ENCODE results near the gene MTNR1A. TPM values are rescaled to one million over a fixed set of nuclear protein-coding genes. Genes with fewer than 3 reads are reported as not detected.

Gene MTNR1A
- total and polyA plus RNA-seq, 2 donors (not counting 3 experiments of a cell fraction or from before 2014, with no cell fraction given): not detected

DNA sequence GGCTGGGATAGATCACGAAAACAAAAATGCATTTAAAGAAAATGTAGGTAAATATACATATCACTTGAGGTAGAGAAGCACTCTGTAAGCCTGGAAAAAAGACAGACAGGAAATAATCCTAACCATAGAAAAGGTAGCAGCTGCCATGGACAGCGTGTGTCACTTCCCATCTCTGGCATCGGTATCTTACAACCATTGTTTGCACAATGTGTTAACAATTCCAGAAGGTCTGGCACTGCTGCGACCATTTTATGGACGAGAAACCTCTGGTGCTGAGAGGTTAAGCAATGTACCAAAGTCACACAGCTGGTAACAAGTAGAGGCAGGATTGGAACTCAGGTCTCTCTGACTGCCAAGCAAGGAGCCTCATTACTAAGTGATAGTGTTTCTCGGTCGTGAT, 1.7 kb upstream of the MTNR1A start:
- ChIA-PET CTCF (no interaction called here), POLR2A (no interaction called here)
- no peak overlapping the region for H3K27ac ChIP-seq (ENCODE audit: insufficient read depth, low read depth, low read length)
- no peak for TF ChIP-seq POLR2A (IDR thresholded peaks at IDR 0.05; ENCODE audit: low read depth, low read length)
- TF ChIP-seq POLR2AphosphoS5 (IDR thresholded peaks at IDR 0.05; ENCODE audit: insufficient read depth, low read depth, low read length): no peak
- TF ChIP-seq, protein P1, sequence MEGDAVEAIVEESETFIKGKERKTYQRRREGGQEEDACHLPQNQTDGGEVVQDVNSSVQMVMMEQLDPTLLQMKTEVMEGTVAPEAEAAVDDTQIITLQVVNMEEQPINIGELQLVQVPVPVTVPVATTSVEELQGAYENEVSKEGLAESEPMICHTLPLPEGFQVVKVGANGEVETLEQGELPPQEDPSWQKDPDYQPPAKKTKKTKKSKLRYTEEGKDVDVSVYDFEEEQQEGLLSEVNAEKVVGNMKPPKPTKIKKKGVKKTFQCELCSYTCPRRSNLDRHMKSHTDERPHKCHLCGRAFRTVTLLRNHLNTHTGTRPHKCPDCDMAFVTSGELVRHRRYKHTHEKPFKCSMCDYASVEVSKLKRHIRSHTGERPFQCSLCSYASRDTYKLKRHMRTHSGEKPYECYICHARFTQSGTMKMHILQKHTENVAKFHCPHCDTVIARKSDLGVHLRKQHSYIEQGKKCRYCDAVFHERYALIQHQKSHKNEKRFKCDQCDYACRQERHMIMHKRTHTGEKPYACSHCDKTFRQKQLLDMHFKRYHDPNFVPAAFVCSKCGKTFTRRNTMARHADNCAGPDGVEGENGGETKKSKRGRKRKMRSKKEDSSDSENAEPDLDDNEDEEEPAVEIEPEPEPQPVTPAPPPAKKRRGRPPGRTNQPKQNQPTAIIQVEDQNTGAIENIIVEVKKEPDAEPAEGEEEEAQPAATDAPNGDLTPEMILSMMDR (IDR thresholded peaks at IDR 0.05; ENCODE audit: extremely low read depth in 1 of 2, insufficient read depth in 1 of 2, low read depth in 1 of 2, low read length in 2 of 2): no peak
- TF ChIP-seq, protein P2, sequence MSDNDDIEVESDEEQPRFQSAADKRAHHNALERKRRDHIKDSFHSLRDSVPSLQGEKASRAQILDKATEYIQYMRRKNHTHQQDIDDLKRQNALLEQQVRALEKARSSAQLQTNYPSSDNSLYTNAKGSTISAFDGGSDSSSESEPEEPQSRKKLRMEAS (IDR thresholded peaks at IDR 0.05; ENCODE audit: insufficient read depth, insufficient read length): no peak
- TF ChIP-seq MYC (IDR thresholded peaks at IDR 0.05; ENCODE audit: low read depth, low read length): no peak
- no peak for TF ChIP-seq JUN (IDR thresholded peaks at IDR 0.05; ENCODE audit: borderline replicate concordance, insufficient read depth, insufficient read length, low read depth)
- TF ChIP-seq FOS (IDR thresholded peaks at IDR 0.05; ENCODE audit: borderline replicate concordance, insufficient read depth, low read length): no peak
- no peak for TF ChIP-seq GATA2 (IDR thresholded peaks at IDR 0.05; ENCODE audit: insufficient read depth, insufficient read length, low read depth, low read length)
- TF ChIP-seq EZH2 (IDR thresholded peaks at IDR 0.05; ENCODE audit: borderline replicate concordance, low read depth, low read length, severe bottlenecking): no peak
- no TSS peak for BruUV-seq (replicated peaks)
- H3K4me1 ChIP-seq (ENCODE audit: control insufficient read depth, extremely low read depth, insufficient read depth, low read length): no peaks in the 10 kb centered on the region
- no peak for FAIRE-seq
- H2AFZ ChIP-seq (ENCODE audit: low read depth, low read length): no peak overlapping the region
- no peak overlapping the region for H3K4me3 ChIP-seq (replicated peaks in 1 of 3; ENCODE audit: insufficient read depth in 1 of 3, low read depth in 1 of 3, low read length in 3 of 3)
- H3K9me1 ChIP-seq (replicated peaks; ENCODE audit: control insufficient read depth, extremely low read depth, insufficient read depth, low read length): no peaks in the 10 kb centered on the region
- H4K20me1 ChIP-seq (replicated peaks; ENCODE audit: control insufficient read depth, extremely low read depth, insufficient read depth, low read length): no peaks in the 10 kb centered on the region
- H3K4me2 ChIP-seq (ENCODE audit: insufficient read depth, low read length): no peak overlapping the region
- H3K27me3 ChIP-seq (ENCODE audit: control insufficient read depth in 2 of 2, insufficient read depth in 2 of 2, low read length in 2 of 2): no peaks in the 10 kb centered on the region
- intact Hi-C loops (cut with micrococcal nuclease): no loop called here
- H3K36me3 ChIP-seq (ENCODE audit: control insufficient read depth in 2 of 2, extremely low read depth in 1 of 2, insufficient read depth in 2 of 2, low read length in 2 of 2): no peaks in the 10 kb centered on the region
- dilution Hi-C loops (cut with MboI; ENCODE audit: extremely low pct_ligation_motif_present, low sequenced_read_pairs): no loop called here
- no peaks in the 10 kb centered on the region for H3K79me2 ChIP-seq (ENCODE audit: control insufficient read depth, insufficient read depth, low read length)
- H3K9me3 ChIP-seq (replicated peaks; ENCODE audit: control insufficient read depth, insufficient read depth, low read length): no peaks in the 10 kb centered on the region
- DNase-seq (ENCODE audit: low read depth, low spot score): no peak
- H3K9ac ChIP-seq (replicated peaks; ENCODE audit: extremely low read depth, insufficient read depth, low read length): no peak overlapping the region

All from endothelial cell of umbilical vein (primary cell).